ENCODE measurements around the gene ALG5. TPM values are rescaled to one million over a fixed set of nuclear protein-coding genes. Genes with fewer than 3 reads are reported as not detected.

Gene ALG5
- total RNA-seq, 1 donor from 2014 or later: 34.4 TPM

- DNase-seq (ENCODE audit: low read depth in 2 of 2): no peak
These were observed 19.6 kb downstream of the ALG5 start for GRCh38 chr13:36979361-36980050.

- DNase-seq (ENCODE audit: low read depth in 2 of 2): no peak
These were observed 24.0 kb downstream of the ALG5 start for GRCh38 chr13:36975172-36975571.

GRCh38 chr13:36973621-36974295 lies 25.4 kb downstream of the ALG5 start:
- no peak for DNase-seq (ENCODE audit: low read depth in 2 of 2)

GRCh38 chr13:36973009-36973408 lies 26.1 kb downstream of the ALG5 start:
- no peak for DNase-seq (ENCODE audit: low read depth in 2 of 2)

GRCh38 chr13:36966404-36966803 lies 32.7 kb downstream of the ALG5 start:
- DNase-seq (ENCODE audit: low read depth in 2 of 2): no peak

GRCh38 chr13:36965767-36966166 lies 33.4 kb downstream of the ALG5 start:
- DNase-seq (ENCODE audit: low read depth in 2 of 2): peak in 1 of 2 donors; percentile 96

GRCh38 chr13:36959456-36960116 lies 39.6 kb downstream of the ALG5 start:
- DNase-seq (ENCODE audit: low read depth in 2 of 2): no peak

- DNase-seq (ENCODE audit: low read depth in 2 of 2): peak in 1 of 2 donors; percentile 19
These were observed 44.6 kb downstream of the ALG5 start for GRCh38 chr13:36954542-36954941.

- DNase-seq (ENCODE audit: low read depth in 2 of 2): no peak
These were observed 48.2 kb downstream of the ALG5 start for GRCh38 chr13:36950920-36951319.

- no peak for DNase-seq (ENCODE audit: low read depth in 2 of 2)
These were observed 48.8 kb downstream of the ALG5 start for GRCh38 chr13:36950330-36950729.

GRCh38 chr13:36945078-36945477 lies 54.1 kb downstream of the ALG5 start:
- peak in 1 of 2 donors; percentile 25 for DNase-seq (ENCODE audit: low read depth in 2 of 2)

GRCh38 chr13:36925603-36926002 lies 73.5 kb downstream of the ALG5 start:
- no peak for DNase-seq (ENCODE audit: low read depth in 2 of 2)

GRCh38 chr13:36924001-36924400 lies 75.1 kb downstream of the ALG5 start:
- DNase-seq (ENCODE audit: low read depth in 2 of 2): no peak

GRCh38 chr13:36921631-36922301 lies 77.4 kb downstream of the ALG5 start:
- no peak for DNase-seq (ENCODE audit: low read depth in 2 of 2)

GRCh38 chr13:36920616-36921185 lies 78.4 kb downstream of the ALG5 start:
- no peak for DNase-seq (ENCODE audit: low read depth in 2 of 2)

- peak; percentile 54 to 87 for DNase-seq (ENCODE audit: low read depth in 2 of 2)
These were observed 79.1 kb downstream of the ALG5 start, which contains the start of gene SMAD9 for GRCh38 chr13:36919833-36920615. Gene SMAD9, minus strand, starts transcription at chr13:36920238. Its CDS starts 40,549 bp downstream, at chr13:36879689.

GRCh38 chr13:36919171-36919832 lies 79.8 kb downstream of the ALG5 start:
- peak; percentile 23 to 69 for DNase-seq (ENCODE audit: low read depth in 2 of 2)

GRCh38 chr13:36918246-36919131 lies 80.7 kb downstream of the ALG5 start:
- DNase-seq (ENCODE audit: low read depth in 2 of 2): peak in 1 of 2 donors; percentile 30

GRCh38 chr13:36917311-36917710 lies 81.8 kb downstream of the ALG5 start:
- peak; percentile 13 to 39 for DNase-seq (ENCODE audit: low read depth in 2 of 2)
